ENCODE results near the gene NID2. TPM values are rescaled to one million over a fixed set of nuclear protein-coding genes. Genes with fewer than 3 reads are reported as not detected.

The NID2 gene
- total and polyA plus RNA-seq, 2 donors (not counting 1 experiment from before 2014, with no cell fraction given) = not detected

DNA sequence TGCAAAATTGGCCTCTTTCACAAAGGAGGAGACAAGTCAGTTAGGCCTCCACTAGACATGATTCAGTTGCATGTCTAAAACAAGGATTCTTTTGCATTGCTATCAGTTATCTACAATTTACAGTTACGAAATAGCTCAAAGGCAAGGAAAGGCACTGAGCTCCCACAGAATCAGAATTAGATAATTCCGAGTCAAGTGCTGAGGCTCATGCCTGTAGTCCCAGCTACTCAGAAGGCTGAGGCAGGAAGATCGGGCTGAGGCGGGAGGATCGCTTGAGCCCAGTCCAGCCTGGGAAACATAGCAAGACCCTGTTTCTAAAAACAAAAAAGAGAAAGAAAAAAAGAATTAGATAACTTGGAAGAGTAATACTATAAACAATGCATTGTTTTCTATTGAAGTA lies 91.8 kb downstream of the NID2 start:
- H3K79me2 ChIP-seq (ENCODE audit: control insufficient read depth, insufficient read depth, low read length) = no peaks in the 10 kb centered on the region
- no peak overlapping the region for H2AFZ ChIP-seq (ENCODE audit: insufficient read depth, low read depth, low read length, poor library complexity, severe bottlenecking)
- H3K9ac ChIP-seq (ENCODE audit: low read length) = no peak overlapping the region
- H3K9me3 ChIP-seq (ENCODE audit: control extremely low read depth in 1 of 3, control insufficient read depth in 2 of 3, insufficient read depth in 1 of 3, low read length in 2 of 3) = no peaks in the 10 kb centered on the region
- H3K27ac ChIP-seq (ENCODE audit: low read length in 2 of 2) = no peak overlapping the region
- Mint-ChIP-seq H3K27ac (no peak overlapping the region), H3K4me3 (no peak overlapping the region), H3K4me1 (peaks cover 5% of the 10 kb centered on the region), H3K9me3 (ENCODE audit: insufficient read depth) (no peaks in the 10 kb centered on the region), H3K27me3 (no peaks in the 10 kb centered on the region)
- CTCF ChIA-PET = interaction anchor here (1.0 to 6.4 kb wide), 10 partner anchors 8 to 693 kb away, joined by 3 to 79 read pairs (median 20); partner anchors contain the start of gene GNG2
- TF ChIP-seq, protein P1, sequence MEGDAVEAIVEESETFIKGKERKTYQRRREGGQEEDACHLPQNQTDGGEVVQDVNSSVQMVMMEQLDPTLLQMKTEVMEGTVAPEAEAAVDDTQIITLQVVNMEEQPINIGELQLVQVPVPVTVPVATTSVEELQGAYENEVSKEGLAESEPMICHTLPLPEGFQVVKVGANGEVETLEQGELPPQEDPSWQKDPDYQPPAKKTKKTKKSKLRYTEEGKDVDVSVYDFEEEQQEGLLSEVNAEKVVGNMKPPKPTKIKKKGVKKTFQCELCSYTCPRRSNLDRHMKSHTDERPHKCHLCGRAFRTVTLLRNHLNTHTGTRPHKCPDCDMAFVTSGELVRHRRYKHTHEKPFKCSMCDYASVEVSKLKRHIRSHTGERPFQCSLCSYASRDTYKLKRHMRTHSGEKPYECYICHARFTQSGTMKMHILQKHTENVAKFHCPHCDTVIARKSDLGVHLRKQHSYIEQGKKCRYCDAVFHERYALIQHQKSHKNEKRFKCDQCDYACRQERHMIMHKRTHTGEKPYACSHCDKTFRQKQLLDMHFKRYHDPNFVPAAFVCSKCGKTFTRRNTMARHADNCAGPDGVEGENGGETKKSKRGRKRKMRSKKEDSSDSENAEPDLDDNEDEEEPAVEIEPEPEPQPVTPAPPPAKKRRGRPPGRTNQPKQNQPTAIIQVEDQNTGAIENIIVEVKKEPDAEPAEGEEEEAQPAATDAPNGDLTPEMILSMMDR (IDR thresholded peaks at IDR 0.05) = no peak
- TF ChIP-seq EZH2 (IDR thresholded peaks at IDR 0.05; ENCODE audit: borderline replicate concordance, insufficient read depth, low read depth, low read length, poor library complexity, severe bottlenecking) = no peak
- WGBS (ENCODE audit: insufficient coverage) = 100% methylated on average over 2 of the region's 5 CpGs
- H4K20me1 ChIP-seq (ENCODE audit: control insufficient read depth, insufficient read depth, low read length, poor library complexity, severe bottlenecking) = no peaks in the 10 kb centered on the region
- H3K4me3 ChIP-seq (ENCODE audit: control extremely low read depth in 1 of 5, extremely low read depth in 1 of 5, insufficient read depth in 1 of 5, low read depth in 2 of 5, low read length in 4 of 5) = no peak overlapping the region
- POLR2A ChIA-PET = no interaction called here
- H3K36me3 ChIP-seq (replicated peaks in 1 of 2; ENCODE audit: control extremely low read depth in 1 of 2, control insufficient read depth in 1 of 2, extremely low read depth in 1 of 2, insufficient read depth in 2 of 2, low read length in 1 of 2) = no peaks in the 10 kb centered on the region
- intact Hi-C loops (cut with micrococcal nuclease) = loop anchor here (5.0 kb wide), 1 partner anchor 95 kb away; no protein-coding TSS in a partner anchor
- peaks cover 5 to 6% of the 10 kb centered on the region in 2 donors for H3K4me1 ChIP-seq (ENCODE audit: control insufficient read depth in 2 of 2, insufficient read depth in 2 of 2, low read length in 2 of 2)
- no peak overlapping the region for H3K4me2 ChIP-seq (replicated peaks; ENCODE audit: low read depth, low read length, poor library complexity, severe bottlenecking)
- no peaks in the 10 kb centered on the region for H3K27me3 ChIP-seq (replicated peaks in 1 of 4; ENCODE audit: control extremely low read depth in 1 of 4, control insufficient read depth in 3 of 4, insufficient read depth in 4 of 4, low read length in 3 of 4)
- ATAC-seq (ENCODE audit: low read depth) (no peak), DNase-seq (no peak)

DNA sequence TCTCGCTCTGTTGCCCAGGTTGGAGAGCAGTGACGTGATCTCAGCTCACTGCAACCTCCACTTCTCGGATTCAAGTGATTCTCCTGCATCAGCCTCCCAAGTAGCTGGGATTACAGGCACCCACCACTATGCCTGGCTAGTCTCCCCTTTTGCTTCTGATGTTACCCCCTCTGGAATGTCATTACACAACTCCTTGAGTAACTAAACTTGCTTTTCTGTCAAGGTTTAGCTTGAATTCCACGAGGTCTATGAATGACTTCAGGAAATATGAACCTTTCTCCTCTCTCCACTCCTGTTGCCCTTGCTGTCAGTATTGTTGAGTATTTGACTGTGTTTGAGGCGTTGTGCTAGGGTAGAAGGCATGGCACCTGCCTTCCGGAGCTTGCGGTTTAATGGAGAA lies 96.3 kb downstream of the NID2 start:
- Mint-ChIP-seq H3K27ac (no peak overlapping the region), H3K9me3 (ENCODE audit: insufficient read depth) (no peaks in the 10 kb centered on the region), H3K27me3 (no peaks in the 10 kb centered on the region), H3K4me3 (no peak overlapping the region), H3K4me1 (no peaks in the 10 kb centered on the region)
- no peaks in the 10 kb centered on the region for H3K9me3 ChIP-seq (ENCODE audit: control extremely low read depth in 1 of 3, control insufficient read depth in 2 of 3, insufficient read depth in 1 of 3, low read length in 2 of 3)
- H3K79me2 ChIP-seq (ENCODE audit: control insufficient read depth, insufficient read depth, low read length) = no peaks in the 10 kb centered on the region
- no peak overlapping the region for H3K27ac ChIP-seq (ENCODE audit: low read length in 2 of 2)
- peaks cover 0 to 5% of the 10 kb centered on the region in 2 experiments for H3K36me3 ChIP-seq (replicated peaks in 1 of 2; ENCODE audit: control extremely low read depth in 1 of 2, control insufficient read depth in 1 of 2, extremely low read depth in 1 of 2, insufficient read depth in 2 of 2, low read length in 1 of 2)
- H3K4me2 ChIP-seq (replicated peaks; ENCODE audit: low read depth, low read length, poor library complexity, severe bottlenecking) = no peak overlapping the region
- ATAC-seq (ENCODE audit: low read depth) (no peak), DNase-seq (no peak)
- no peaks in the 10 kb centered on the region for H3K4me1 ChIP-seq (ENCODE audit: control insufficient read depth in 2 of 2, insufficient read depth in 2 of 2, low read length in 2 of 2)
- no peaks in the 10 kb centered on the region for H3K27me3 ChIP-seq (replicated peaks in 1 of 4; ENCODE audit: control extremely low read depth in 1 of 4, control insufficient read depth in 3 of 4, insufficient read depth in 4 of 4, low read length in 3 of 4)
- no peak overlapping the region for H3K9ac ChIP-seq (ENCODE audit: low read length)
- CTCF ChIA-PET = no interaction called here
- POLR2A ChIA-PET = no interaction called here
- WGBS (ENCODE audit: insufficient coverage) = 100% methylated on average over 6 of the region's 7 CpGs
- H2AFZ ChIP-seq (ENCODE audit: insufficient read depth, low read depth, low read length, poor library complexity, severe bottlenecking) = no peak overlapping the region
- no peak overlapping the region for H3K4me3 ChIP-seq (ENCODE audit: control extremely low read depth in 1 of 5, extremely low read depth in 1 of 5, insufficient read depth in 1 of 5, low read depth in 2 of 5, low read length in 4 of 5)
- intact Hi-C loops (cut with micrococcal nuclease) = no loop called here
- no peak for TF ChIP-seq EZH2 (IDR thresholded peaks at IDR 0.05; ENCODE audit: borderline replicate concordance, insufficient read depth, low read depth, low read length, poor library complexity, severe bottlenecking)
- TF ChIP-seq, protein P1 (IDR thresholded peaks at IDR 0.05) = no peak
- no peaks in the 10 kb centered on the region for H4K20me1 ChIP-seq (ENCODE audit: control insufficient read depth, insufficient read depth, low read length, poor library complexity, severe bottlenecking)

Measured in B cell (primary cell).